Activated CD8-positive, alpha-beta T cell treated with anti-CD3 and anti-CD28 coated beads for 36 hours (primary cell): Measurements from ENCODE around the gene NPM3. TPM values are rescaled to one million over a fixed set of nuclear protein-coding genes. Genes with fewer than 3 reads are reported as not detected.
A peak's percentile ranks its signal among the peaks of the same experiment; 100 is the strongest.

Experiments used
- ATAC-seq: fragments of 200-7000 bp; cut with Tn5 transposase; one replicate; pipeline ENCODE4 v1.10.0; 2021; ENCODE audit warnings: mild to moderate bottlenecking, moderate library complexity
- CTCF ChIA-PET: fragments of 350-600 bp; sonication (Branson Sonifier 250); formaldehyde crosslinking; loops from one replicate; lab custom pipeline; 2021; ENCODE audit warnings: antibody characterized with exemption; lab: Charles Lee
- POLR2A ChIA-PET: fragments of 350-600 bp; sonication (Branson Sonifier 250); formaldehyde crosslinking; loops from one replicate; lab custom pipeline; 2021; ENCODE audit warnings: antibody characterized with exemption; lab: Charles Lee
- DNase-seq: peaks from one replicate; pipeline ENCODE4 v3.0.0-alpha.2; 2020
- H3K27ac Mint-ChIP-seq: one replicate; pipeline ENCODE4 v1.8.0; 2021; ENCODE audit warnings: mild to moderate bottlenecking, mixed read lengths
- H3K27me3 Mint-ChIP-seq: one replicate; pipeline ENCODE4 v1.8.0; 2021; ENCODE audit warnings: mixed read lengths
- H3K36me3 Mint-ChIP-seq: one replicate; pipeline ENCODE4 v1.8.0; 2021; ENCODE audit warnings: low read depth, mixed read lengths
- H3K4me1 Mint-ChIP-seq: one replicate; pipeline ENCODE4 v1.8.0; 2021; ENCODE audit warnings: low read depth, mixed read lengths
- H3K4me3 Mint-ChIP-seq: one replicate; pipeline ENCODE4 v1.8.0; 2021; ENCODE audit warnings: mild to moderate bottlenecking, moderate library complexity, mixed read lengths
- H3K9me3 Mint-ChIP-seq: one replicate; pipeline ENCODE4 v1.8.0; 2021; ENCODE audit warnings: mixed read lengths
- intact Hi-C: fragments of 100-400 bp; cut with micrococcal nuclease; formaldehyde crosslinking; loops from one replicate; pipeline ENCODE4 v1.10.0; 2022
- total RNA-seq, 2 experiments: library from RNA; stranded (reverse); gene quantifications; one replicate each; pipeline ENCODE4 v1.2.3, GENCODE V29; 2021
- TF ChIP-seq, protein P1 (sequence below): fragments of 200-600 bp; IDR thresholded peaks from one replicate; pipeline ENCODE4 v1.8.0; 2022; ENCODE audit warnings: antibody characterized with exemption, mild to moderate bottlenecking

NPM3 gene, protein sequence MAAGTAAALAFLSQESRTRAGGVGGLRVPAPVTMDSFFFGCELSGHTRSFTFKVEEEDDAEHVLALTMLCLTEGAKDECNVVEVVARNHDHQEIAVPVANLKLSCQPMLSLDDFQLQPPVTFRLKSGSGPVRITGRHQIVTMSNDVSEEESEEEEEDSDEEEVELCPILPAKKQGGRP
- total RNA-seq: 100 to 1,000 TPM; 235 to 264 TPM

GRCh38 chr10:101782811-101783735 is at the start of gene NPM3:
Gene NPM3, minus strand, starts transcription at chr10:101783446. Its CDS starts 56 bp downstream, at chr10:101783390.
- Mint-ChIP-seq H3K27ac (peak within 1 kb of the TSS; percentile 95), H3K4me1 (peaks cover 42% of the 10 kb centered on the region), H3K36me3 (peaks cover 58% of the 10 kb centered on the region), H3K9me3 (no peaks in the 10 kb centered on the region), H3K27me3 (peaks cover 5% of the 10 kb centered on the region), H3K4me3 (peak within 1 kb of the TSS; percentile 94)
- DNase-seq (peak; percentile 96), ATAC-seq (peak; percentile 85)
- TF ChIP-seq, protein P1, sequence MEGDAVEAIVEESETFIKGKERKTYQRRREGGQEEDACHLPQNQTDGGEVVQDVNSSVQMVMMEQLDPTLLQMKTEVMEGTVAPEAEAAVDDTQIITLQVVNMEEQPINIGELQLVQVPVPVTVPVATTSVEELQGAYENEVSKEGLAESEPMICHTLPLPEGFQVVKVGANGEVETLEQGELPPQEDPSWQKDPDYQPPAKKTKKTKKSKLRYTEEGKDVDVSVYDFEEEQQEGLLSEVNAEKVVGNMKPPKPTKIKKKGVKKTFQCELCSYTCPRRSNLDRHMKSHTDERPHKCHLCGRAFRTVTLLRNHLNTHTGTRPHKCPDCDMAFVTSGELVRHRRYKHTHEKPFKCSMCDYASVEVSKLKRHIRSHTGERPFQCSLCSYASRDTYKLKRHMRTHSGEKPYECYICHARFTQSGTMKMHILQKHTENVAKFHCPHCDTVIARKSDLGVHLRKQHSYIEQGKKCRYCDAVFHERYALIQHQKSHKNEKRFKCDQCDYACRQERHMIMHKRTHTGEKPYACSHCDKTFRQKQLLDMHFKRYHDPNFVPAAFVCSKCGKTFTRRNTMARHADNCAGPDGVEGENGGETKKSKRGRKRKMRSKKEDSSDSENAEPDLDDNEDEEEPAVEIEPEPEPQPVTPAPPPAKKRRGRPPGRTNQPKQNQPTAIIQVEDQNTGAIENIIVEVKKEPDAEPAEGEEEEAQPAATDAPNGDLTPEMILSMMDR: no peak
- ChIA-PET POLR2A (interaction anchor here (0.6 to 5.0 kb wide), 13 partner anchors 9 to 621 kb away, joined by 3 to 53 read pairs (median 4); partner anchors contain the start of gene OGA), CTCF (interaction anchor here (0.8 to 7.4 kb wide), 24 partner anchors 9 to 569 kb away, joined by 3 to 180 read pairs (median 6); partner anchors contain the start of genes DPCD, FBXW4, KCNIP2 and POLL)
- intact Hi-C loops: loop anchor here (5.0 kb wide), 1 partner anchor 34 kb away; the partner anchor contains the start of gene OGA

GRCh38 chr10:101832325-101832771 is 49.1 kb upstream of the NPM3 start:
- H3K4me1 Mint-ChIP-seq: peaks cover 48% of the 10 kb centered on the region
- H3K4me3 Mint-ChIP-seq: no peak overlapping the region
- POLR2A ChIA-PET: interaction anchor here (0.7 to 2.6 kb wide), 2 partner anchors 9 to 14 kb away, joined by 3 to 22 read pairs; partner anchors contain the start of gene OGA

GRCh38 chr10:101831169-101831811 is 48.0 kb upstream of the NPM3 start:
- CTCF ChIA-PET: interaction anchor here (1.5 kb wide), 2 partner anchors 8 to 12 kb away, joined by 3 to 5 read pairs; no protein-coding TSS in a partner anchor
- Mint-ChIP-seq H3K36me3 (no peaks in the 10 kb centered on the region), H3K27ac (peak overlapping the region; percentile 94), H3K4me1 (peaks cover 48% of the 10 kb centered on the region), H3K9me3 (no peaks in the 10 kb centered on the region), H3K27me3 (no peaks in the 10 kb centered on the region), H3K4me3 (peak overlapping the region; percentile 70)
- POLR2A ChIA-PET: interaction anchor here (1.5 to 2.6 kb wide), 4 partner anchors 9 to 13 kb away, joined by 4 to 25 read pairs (median 15); partner anchors contain the start of gene OGA
- DNase-seq (no peak), ATAC-seq (no peak)
- TF ChIP-seq, protein P1: no peak
- intact Hi-C loops: no loop called here

More at GRCh38 chr10:101832325-101832771, 49.1 kb upstream of the NPM3 start:
- Mint-ChIP-seq H3K36me3 (no peaks in the 10 kb centered on the region), H3K27ac (no peak overlapping the region), H3K9me3 (no peaks in the 10 kb centered on the region), H3K27me3 (no peaks in the 10 kb centered on the region)
- intact Hi-C loops: no loop called here
- TF ChIP-seq, protein P1: no peak
- ATAC-seq (no peak), DNase-seq (no peak)
- CTCF ChIA-PET: interaction anchor here (1.4 to 6.4 kb wide), 4 partner anchors 9 to 178 kb away, joined by 5 to 49 read pairs (median 9); partner anchors contain the start of gene KCNIP2

GRCh38 chr10:101830322-101831168 is 47.3 kb upstream of the NPM3 start:
- ChIA-PET POLR2A (interaction anchor here (0.9 to 2.4 kb wide), 5 partner anchors 9 to 47 kb away, joined by 3 to 25 read pairs (median 4); partner anchors contain the start of genes NPM3 and OGA), CTCF (interaction anchor here (0.9 to 1.5 kb wide), 3 partner anchors 9 to 11 kb away, joined by 3 to 5 read pairs (median 4); no protein-coding TSS in a partner anchor)
- peak; percentile 94 for DNase-seq
- Mint-ChIP-seq H3K9me3 (no peaks in the 10 kb centered on the region), H3K27ac (peak overlapping the region; percentile 94), H3K27me3 (no peaks in the 10 kb centered on the region), H3K4me1 (peaks cover 43% of the 10 kb centered on the region), H3K36me3 (no peaks in the 10 kb centered on the region), H3K4me3 (peak overlapping the region; percentile 70)
- TF ChIP-seq, protein P1: no peak
- peak; percentile 72 for ATAC-seq
- intact Hi-C loops: no loop called here
